Measurements from ENCODE around the gene MCTP1.

- TF ChIP-seq CTCF (IDR thresholded peaks at IDR 0.05 in 2 of 3, conservative IDR thresholded peaks at IDR 0.05 in 1 of 3; ENCODE audit: control insufficient read depth in 2 of 3, extremely low read depth in 1 of 3, insufficient read depth in 1 of 3, low read depth in 3 of 3, low read length in 3 of 3) (no peak), TAF1 (IDR thresholded peaks at IDR 0.05; ENCODE audit: borderline replicate concordance, low read depth, low read length) (no peak), ZBTB11 (CRISPR knock-in tag; IDR thresholded peaks at IDR 0.05) (no peak), RBBP5 (conservative IDR thresholded peaks at IDR 0.05) (no peak), ATF3 (IDR thresholded peaks at IDR 0.05; ENCODE audit: borderline replicate concordance, extremely low read depth, low read depth, low read length) (no peak), MAX (IDR thresholded peaks at IDR 0.05; ENCODE audit: low read depth, low read length) (no peak), BHLHE40 (IDR thresholded peaks at IDR 0.05; ENCODE audit: borderline replicate concordance in 1 of 2, low read depth in 2 of 2, low read length in 1 of 2) (no peak)
Measured at GRCh38 chr5:94850960-94851359, 433.9 kb downstream of the MCTP1 start.

Data from GM12878 (cell line).